Chondrocyte (in vitro differentiated cells): ENCODE data around the gene OLFM4. TPM values are rescaled to one million over a fixed set of nuclear protein-coding genes. Genes with fewer than 3 reads are reported as not detected.

Source experiments
- DNase-seq: peaks from one replicate; pipeline ENCODE4 v3.0.0; 2021; ENCODE audit warnings: mixed read lengths, low spot score
- H3K27ac Mint-ChIP-seq: one replicate; pipeline ENCODE4 v1.8.0; 2021; ENCODE audit warnings: mild to moderate bottlenecking, moderate library complexity, mixed read lengths; ENCODE audit not compliant: unreplicated experiment
- H3K27me3 Mint-ChIP-seq: 2 replicates; pipeline ENCODE4 v1.8.0; 2021; ENCODE audit warnings: low read depth, mixed read lengths
- H3K36me3 Mint-ChIP-seq: 2 replicates; pipeline ENCODE4 v1.8.0; 2021; ENCODE audit warnings: low read depth, mixed read lengths
- H3K4me1 Mint-ChIP-seq: 2 replicates; pipeline ENCODE4 v1.8.0; 2021; ENCODE audit warnings: low read depth, mild to moderate bottlenecking, mixed read lengths
- H3K4me3 Mint-ChIP-seq: one replicate; pipeline ENCODE4 v1.8.0; 2021; ENCODE audit warnings: mild to moderate bottlenecking, moderate library complexity, mixed read lengths; ENCODE audit not compliant: unreplicated experiment
- H3K9me3 Mint-ChIP-seq: 2 replicates; pipeline ENCODE4 v1.8.0; 2021; ENCODE audit warnings: low read depth, mixed read lengths
- total RNA-seq: library from RNA; stranded (reverse); gene quantifications from 3 replicates; pipeline ENCODE4 v1.2.1, GENCODE V29; 2021
- TF ChIP-seq, protein P1 (sequence below): fragments of 200-600 bp; sonication (generic); IDR thresholded peaks from 2 replicates; pipeline ENCODE4 v1.5.0; 2021; ENCODE audit warnings: antibody characterized with exemption, mild to moderate bottlenecking, moderate library complexity

Gene OLFM4
- total RNA-seq, 1 donor from 2014 or later, result 0.25 TPM

DNA sequence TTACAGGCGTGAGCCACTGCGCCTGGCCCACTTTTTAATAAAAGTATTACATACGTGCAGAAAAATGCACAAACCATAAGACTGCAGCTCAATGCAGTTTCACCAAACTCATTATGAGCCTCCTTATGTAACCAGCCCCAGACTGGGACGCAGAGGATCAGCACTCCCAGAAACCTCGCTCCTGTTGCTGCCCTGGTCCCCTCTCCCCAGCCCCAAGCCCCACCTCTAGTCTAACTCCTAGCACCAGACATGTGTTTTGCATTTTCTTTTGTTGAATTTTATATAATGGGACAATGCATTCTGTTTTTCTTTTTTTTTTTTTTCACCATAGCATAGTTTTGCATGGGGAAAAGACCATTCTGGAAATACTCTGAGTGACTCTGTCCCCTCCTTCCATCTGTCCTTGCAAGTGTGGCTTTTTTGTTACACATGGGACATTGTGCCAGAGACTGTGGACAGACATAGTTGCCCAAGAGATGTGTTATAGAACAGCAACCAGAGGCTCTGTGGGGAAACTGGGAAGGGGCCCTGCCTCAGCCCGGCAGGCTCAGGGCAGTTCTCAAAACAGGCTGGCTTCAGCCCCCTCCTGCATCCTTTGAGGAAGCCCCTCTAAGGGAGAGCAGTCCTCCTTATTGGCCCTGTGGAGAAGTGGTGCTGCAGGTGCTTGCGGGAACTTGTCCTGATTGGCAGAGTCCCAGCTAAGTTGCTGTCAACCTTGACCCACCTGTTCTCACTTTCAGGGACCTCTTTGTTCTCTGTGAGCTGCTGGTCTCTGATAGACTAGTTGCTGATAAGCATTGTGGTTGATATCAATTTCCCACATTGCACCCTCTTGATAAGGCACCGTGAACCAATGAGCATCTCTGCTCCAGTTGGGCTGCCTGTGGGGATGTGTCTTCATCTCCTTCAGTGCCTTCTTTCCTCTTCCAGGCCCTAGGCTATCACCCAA, 13.8 kb upstream of the OLFM4 start:
- no peak overlapping the region for H3K27ac Mint-ChIP-seq
- no peaks in the 10 kb centered on the region for H3K36me3 Mint-ChIP-seq
- TF ChIP-seq, protein P1, sequence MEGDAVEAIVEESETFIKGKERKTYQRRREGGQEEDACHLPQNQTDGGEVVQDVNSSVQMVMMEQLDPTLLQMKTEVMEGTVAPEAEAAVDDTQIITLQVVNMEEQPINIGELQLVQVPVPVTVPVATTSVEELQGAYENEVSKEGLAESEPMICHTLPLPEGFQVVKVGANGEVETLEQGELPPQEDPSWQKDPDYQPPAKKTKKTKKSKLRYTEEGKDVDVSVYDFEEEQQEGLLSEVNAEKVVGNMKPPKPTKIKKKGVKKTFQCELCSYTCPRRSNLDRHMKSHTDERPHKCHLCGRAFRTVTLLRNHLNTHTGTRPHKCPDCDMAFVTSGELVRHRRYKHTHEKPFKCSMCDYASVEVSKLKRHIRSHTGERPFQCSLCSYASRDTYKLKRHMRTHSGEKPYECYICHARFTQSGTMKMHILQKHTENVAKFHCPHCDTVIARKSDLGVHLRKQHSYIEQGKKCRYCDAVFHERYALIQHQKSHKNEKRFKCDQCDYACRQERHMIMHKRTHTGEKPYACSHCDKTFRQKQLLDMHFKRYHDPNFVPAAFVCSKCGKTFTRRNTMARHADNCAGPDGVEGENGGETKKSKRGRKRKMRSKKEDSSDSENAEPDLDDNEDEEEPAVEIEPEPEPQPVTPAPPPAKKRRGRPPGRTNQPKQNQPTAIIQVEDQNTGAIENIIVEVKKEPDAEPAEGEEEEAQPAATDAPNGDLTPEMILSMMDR, result no peak
- H3K9me3 Mint-ChIP-seq, result peaks cover 6% of the 10 kb centered on the region
- H3K4me3 Mint-ChIP-seq, result no peak overlapping the region
- DNase-seq, result no peak
- no peaks in the 10 kb centered on the region for H3K4me1 Mint-ChIP-seq
- H3K27me3 Mint-ChIP-seq, result no peaks in the 10 kb centered on the region

DNA sequence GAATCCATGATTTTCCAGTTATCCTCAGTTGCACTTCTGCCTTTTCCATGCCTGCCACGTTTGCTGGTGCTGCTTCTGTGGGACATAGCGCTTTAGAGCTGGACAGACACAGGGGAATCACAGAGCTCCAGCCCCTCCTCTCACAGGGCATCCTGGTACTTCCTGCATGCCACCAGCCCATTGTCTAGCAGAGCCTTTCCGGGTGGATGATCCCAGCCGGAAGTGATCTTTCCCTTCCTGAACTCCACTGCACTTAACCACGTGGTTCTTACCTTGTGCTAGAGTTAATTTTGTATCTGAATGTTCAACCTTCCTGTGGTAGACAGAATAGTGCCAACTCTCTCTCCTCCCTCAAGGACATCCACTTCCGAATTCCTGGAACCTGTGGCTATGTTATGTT, 12.6 kb upstream of the OLFM4 start:
- H3K27me3 Mint-ChIP-seq, result no peaks in the 10 kb centered on the region
- no peaks in the 10 kb centered on the region for H3K36me3 Mint-ChIP-seq

DNA sequence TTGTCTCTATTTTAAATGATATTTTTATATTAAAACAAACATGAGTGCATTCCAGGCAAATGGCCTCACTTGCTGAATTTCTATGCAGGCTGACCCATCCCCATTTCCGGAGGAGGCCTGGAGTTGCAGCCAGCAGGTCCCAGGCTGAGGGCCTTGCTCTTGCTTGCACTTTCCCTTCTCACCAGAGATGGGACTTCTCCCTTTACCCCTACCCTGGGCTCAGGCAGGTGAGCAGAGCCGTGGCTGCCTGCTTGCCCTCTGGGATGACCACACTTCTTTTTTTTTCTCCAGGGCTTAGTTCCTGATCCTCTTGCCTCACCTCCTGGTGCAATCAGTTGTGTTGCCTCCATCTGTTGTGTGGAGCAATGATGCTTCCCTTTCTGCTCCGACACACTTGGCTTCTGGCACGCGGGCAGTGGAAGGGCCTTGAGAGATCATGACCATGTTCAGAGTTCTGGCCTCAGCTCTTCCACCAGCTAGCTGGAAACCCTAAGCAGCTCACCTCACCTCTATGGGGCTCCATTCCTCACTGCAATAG, 11.1 kb upstream of the OLFM4 start:
- Mint-ChIP-seq H3K36me3 (no peaks in the 10 kb centered on the region), H3K27me3 (peaks cover 2% of the 10 kb centered on the region), H3K27ac (no peak overlapping the region), H3K4me1 (no peaks in the 10 kb centered on the region), H3K4me3 (no peak overlapping the region), H3K9me3 (peaks cover 6% of the 10 kb centered on the region)
- TF ChIP-seq, protein P1, result no peak
- DNase-seq, result no peak

More for the DNA sequence above, 12.6 kb upstream of the OLFM4 start:
- Mint-ChIP-seq H3K9me3 (peaks cover 6% of the 10 kb centered on the region), H3K4me3 (no peak overlapping the region), H3K4me1 (no peaks in the 10 kb centered on the region), H3K27ac (no peak overlapping the region)
- TF ChIP-seq, protein P1, result no peak
- no peak for DNase-seq

DNA sequence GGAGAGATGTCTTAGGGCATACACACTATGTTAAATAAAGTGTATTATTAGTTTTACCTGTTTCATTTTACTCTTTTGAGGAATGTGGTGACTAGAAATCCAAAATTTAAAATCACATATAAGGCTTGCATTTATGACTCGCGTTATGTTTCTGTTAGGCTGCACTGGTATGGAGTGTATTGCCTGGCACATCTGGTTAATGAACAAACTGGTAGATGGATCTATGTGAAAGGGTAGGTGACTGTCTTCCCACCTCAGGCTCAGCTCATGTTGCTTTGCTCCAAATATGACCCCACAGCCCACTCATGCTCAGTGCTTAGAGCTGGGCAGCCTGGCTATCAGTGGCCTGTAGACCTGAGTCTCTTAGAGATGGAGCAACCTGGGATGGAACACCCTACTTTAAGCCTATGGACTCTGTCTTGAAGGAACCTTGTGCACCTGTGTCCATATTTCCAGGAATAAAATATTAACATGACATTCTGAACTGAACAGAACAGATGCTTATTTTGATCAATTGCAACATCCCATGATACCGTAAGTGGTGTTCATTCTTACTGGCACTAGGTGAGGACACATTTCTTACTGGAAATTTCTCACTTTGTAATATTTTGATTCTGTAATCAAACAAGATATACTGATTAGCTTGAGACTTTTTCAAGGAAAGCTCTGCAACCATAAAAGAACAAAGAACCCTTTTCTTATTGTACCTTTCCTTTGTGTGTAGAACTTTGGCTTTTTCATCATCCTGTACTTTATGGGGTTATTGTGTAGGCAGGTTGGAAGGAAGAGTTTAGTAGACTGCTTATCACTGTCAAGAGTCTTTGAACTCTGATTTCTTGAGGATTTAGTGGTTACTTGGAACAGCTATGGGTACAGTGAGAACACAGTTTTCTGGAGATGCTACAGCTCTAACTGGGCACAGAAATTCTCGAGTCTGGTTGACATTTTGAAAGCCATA, 9.6 kb upstream of the OLFM4 start:
- H3K36me3 Mint-ChIP-seq, result no peaks in the 10 kb centered on the region
- H3K27me3 Mint-ChIP-seq, result peaks cover 2% of the 10 kb centered on the region
- TF ChIP-seq, protein P1, result no peak
- H3K27ac Mint-ChIP-seq, result no peak overlapping the region
- H3K4me1 Mint-ChIP-seq, result no peaks in the 10 kb centered on the region
- H3K4me3 Mint-ChIP-seq, result no peak overlapping the region
- H3K9me3 Mint-ChIP-seq, result peaks cover 6% of the 10 kb centered on the region
- DNase-seq, result no peak
